SU-DHL-6 (cell line): ENCODE measurements around the gene SDF2L1.

Experiments
- H2AFZ ChIP-seq: fragments of 200-600 bp; sonication (generic); 2 replicates; pipeline ENCODE4 v1.6.1; 2014; ENCODE audit warnings: low read depth, mild to moderate bottlenecking, moderate library complexity, mixed read lengths, antibody characterized with exemption, low read length; ENCODE audit not compliant: severe bottlenecking
- H3F3A ChIP-seq: fragments of 200-600 bp; shearing (Covaris generic); 2 replicates; pipeline ENCODE4 v1.6.0; 2016; ENCODE audit warnings: antibody characterized with exemption, mild to moderate bottlenecking; ENCODE audit not compliant: insufficient read depth
- H3K27ac ChIP-seq: fragments of 200-600 bp; sonication (generic); 2 replicates; pipeline ENCODE4 v1.5.1; 2016; ENCODE audit warnings: low read depth, mild to moderate bottlenecking, low read length, moderate library complexity, mixed read lengths
- H3K27me3 ChIP-seq: fragments of 200-600 bp; sonication (generic), shearing (Covaris generic); 2 replicates; pipeline ENCODE4 v1.6.0; 2014; ENCODE audit warnings: mild to moderate bottlenecking, low read length
- H3K36me3 ChIP-seq: fragments of 200-600 bp; sonication (generic); 2 replicates; pipeline ENCODE4 v1.6.1; 2014; ENCODE audit warnings: mild to moderate bottlenecking, low read length, mixed read lengths
- H3K4me2 ChIP-seq: fragments of 300-600, 200-600 bp; shearing (Covaris generic), sonication (generic); 2 replicates; pipeline ENCODE4 v1.6.0; 2014; ENCODE audit warnings: low read length, low read depth, mild to moderate bottlenecking; ENCODE audit not compliant: poor library complexity, severe bottlenecking
- H3K4me3 ChIP-seq: fragments of 200-600 bp; sonication (generic); 2 replicates; pipeline ENCODE4 v1.5.1; 2014; ENCODE audit warnings: antibody characterized with exemption, low read length, mild to moderate bottlenecking, mixed read lengths; ENCODE audit not compliant: insufficient read depth, poor library complexity, severe bottlenecking
- H3K79me2 ChIP-seq: fragments of 200-600 bp; sonication (generic); 2 replicates; pipeline ENCODE4 v1.6.1; 2014; ENCODE audit warnings: mild to moderate bottlenecking, low read length, moderate library complexity; ENCODE audit not compliant: insufficient read depth
- H3K9ac ChIP-seq: fragments of 200-600 bp; sonication (generic); 2 replicates; pipeline ENCODE4 v1.7.0; 2014; ENCODE audit warnings: mild to moderate bottlenecking, low read length
- H3K9me2 ChIP-seq: fragments of 200-600 bp; sonication (generic); replicated peaks from 2 replicates; pipeline ENCODE4 v1.6.1; 2014; ENCODE audit warnings: low read length; ENCODE audit not compliant: insufficient read depth
- H3K9me3 ChIP-seq: fragments of 200-600 bp; sonication (generic); 2 replicates; pipeline ENCODE4 v1.6.1; 2014; ENCODE audit warnings: low read length, mixed read lengths; ENCODE audit not compliant: insufficient read depth
- H4K20me1 ChIP-seq: fragments of 200-600 bp; sonication (generic); 2 replicates; pipeline ENCODE4 v1.6.1; 2014; ENCODE audit warnings: low read depth, mild to moderate bottlenecking, antibody characterized with exemption, low read length, moderate library complexity, mixed read lengths
- CTCF ChIP-seq: fragments of 200-600 bp; sonication (generic); IDR thresholded peaks from one replicate; pipeline ENCODE4 v1.5.1; 2017; ENCODE audit warnings: antibody characterized with exemption, mild to moderate bottlenecking, low read length, moderate library complexity; ENCODE audit not compliant: insufficient read depth, poor library complexity, severe bottlenecking
- EZH2phosphoT487 ChIP-seq: fragments of 200-600 bp; sonication (generic), shearing (Covaris generic); conservative IDR thresholded peaks from 2 replicates; pipeline ENCODE4 v1.6.1; 2018; ENCODE audit warnings: mild to moderate bottlenecking, antibody characterized with exemption, low read length, moderate library complexity, mixed read lengths

Gene SDF2L1

GRCh38 chr22:21672107-21672629, 30.1 kb downstream of the SDF2L1 start:
- Histone ChIP-seq H3K9me2 (no peaks in the 10 kb centered on the region), H2AFZ (no peak overlapping the region), H3K27me3 (no peaks in the 10 kb centered on the region), H3K9ac (no peak overlapping the region), H3K36me3 (no peaks in the 10 kb centered on the region), H3F3A (no peaks in the 10 kb centered on the region), H3K9me3 (no peaks in the 10 kb centered on the region), H3K79me2 (peaks cover 5% of the 10 kb centered on the region; the same call in 1 of the 2 replicates), H3K4me2 (no peak overlapping the region), H3K4me3 (no peak overlapping the region), H4K20me1 (no peaks in the 10 kb centered on the region), H3K27ac (no peak overlapping the region)
- no peak for TF ChIP-seq CTCF
- no peak for TF ChIP-seq EZH2phosphoT487

- TF ChIP-seq EZH2phosphoT487 (no peak), CTCF (no peak)
- H3K36me3 ChIP-seq: no peaks in the 10 kb centered on the region
Observed at GRCh38 chr22:21673534-21674321, 31.6 kb downstream of the SDF2L1 start.

DNA sequence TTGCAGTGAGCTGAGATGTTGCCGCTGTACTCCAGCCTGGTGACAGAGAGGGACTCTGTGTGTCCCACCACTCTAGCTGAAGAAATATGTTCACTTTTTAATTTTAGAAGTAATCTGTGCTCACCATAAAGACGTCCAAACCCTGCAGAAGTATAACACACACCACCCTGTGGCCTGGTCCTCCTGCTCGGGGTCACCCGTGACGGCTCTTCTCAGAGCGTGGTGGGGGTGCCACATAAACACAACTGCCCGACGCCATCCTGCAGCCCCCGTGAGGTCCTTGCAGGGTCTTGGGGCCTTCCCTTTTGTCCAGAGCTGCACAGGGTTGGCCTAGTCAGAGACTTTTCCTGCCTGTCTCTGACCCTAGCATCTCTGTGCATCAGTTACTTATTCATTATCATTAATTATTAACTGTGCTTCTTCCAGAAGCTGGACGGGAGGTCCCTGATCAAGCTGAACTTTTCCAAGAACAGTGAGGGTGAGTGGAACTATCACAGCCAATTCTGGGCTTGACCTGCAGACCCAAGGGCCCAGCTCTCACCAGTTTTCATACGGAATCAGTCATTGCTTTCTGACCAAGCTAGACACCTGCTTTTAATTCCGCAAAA, 32.6 kb downstream of the SDF2L1 start:
- Histone ChIP-seq H2AFZ (no peak overlapping the region), H3F3A (no peaks in the 10 kb centered on the region), H3K9me2 (no peaks in the 10 kb centered on the region), H3K36me3 (no peaks in the 10 kb centered on the region), H3K79me2 (peaks cover 5% of the 10 kb centered on the region; the same call in 1 of the 2 replicates), H3K4me3 (no peak overlapping the region), H3K9ac (no peak overlapping the region), H3K9me3 (no peaks in the 10 kb centered on the region), H3K27ac (no peak overlapping the region), H3K4me2 (no peak overlapping the region), H4K20me1 (no peaks in the 10 kb centered on the region), H3K27me3 (no peaks in the 10 kb centered on the region)
- no peak for TF ChIP-seq CTCF
- TF ChIP-seq EZH2phosphoT487: no peak

More at GRCh38 chr22:21673534-21674321, 31.6 kb downstream of the SDF2L1 start:
- H3K79me2 ChIP-seq: peaks cover 5% of the 10 kb centered on the region; the same call in 1 of the 2 replicates
- no peak overlapping the region for H2AFZ ChIP-seq
- H3K9me2 ChIP-seq: no peaks in the 10 kb centered on the region
- no peak overlapping the region for H3K27ac ChIP-seq
- H3K4me3 ChIP-seq: no peak overlapping the region
- H4K20me1 ChIP-seq: no peaks in the 10 kb centered on the region
- no peaks in the 10 kb centered on the region for H3K9me3 ChIP-seq
- H3K9ac ChIP-seq: no peak overlapping the region
- no peak overlapping the region for H3K4me2 ChIP-seq
- H3F3A ChIP-seq: no peaks in the 10 kb centered on the region
- H3K27me3 ChIP-seq: no peaks in the 10 kb centered on the region
